Esophagus (tissue), 2 donors: ENCODE measurements around the gene DACT3. TPM values are rescaled to one million over a fixed set of nuclear protein-coding genes. Genes with fewer than 3 reads are reported as not detected.

ENCODE experiments used
- H3K27ac ChIP-seq, 2 donors: one replicate each; pipeline ENCODE4 v1.5.1; 2013; ENCODE audit warnings: low read depth in 2 of 2, mild to moderate bottlenecking in 2 of 2, inconsistent platforms in 1 of 2, low read length in 1 of 2, moderate library complexity in 1 of 2
- H3K27me3 ChIP-seq, 2 donors: one replicate each; pipeline ENCODE4 v1.6.1; 2013; ENCODE audit warnings: low read length in 2 of 2, control low read depth in 1 of 2, mild to moderate bottlenecking in 1 of 2; ENCODE audit not compliant: insufficient read depth in 2 of 2, control insufficient read depth in 1 of 2
- H3K36me3 ChIP-seq, 2 donors: one replicate each; pipeline ENCODE4 v1.6.1; 2013; ENCODE audit warnings: low read length in 1 of 2; ENCODE audit not compliant: control insufficient read depth in 2 of 2, insufficient read depth in 2 of 2
- H3K4me1 ChIP-seq, 2 donors: one replicate each; pipeline ENCODE4 v1.6.1; 2013; ENCODE audit warnings: low read length in 1 of 2; ENCODE audit not compliant: control insufficient read depth in 2 of 2, insufficient read depth in 2 of 2
- H3K4me3 ChIP-seq, 2 donors: one replicate each; pipeline ENCODE4 v1.5.1; 2013; ENCODE audit warnings: low read length in 2 of 2, mild to moderate bottlenecking in 2 of 2, low read depth in 1 of 2, moderate library complexity in 1 of 2
- H3K9me3 ChIP-seq, 2 donors: one replicate each; pipeline ENCODE4 v1.6.1; 2013; ENCODE audit warnings: mild to moderate bottlenecking in 2 of 2, low read depth in 1 of 2, low read length in 1 of 2, moderate library complexity in 1 of 2; ENCODE audit not compliant: control insufficient read depth in 2 of 2, insufficient read depth in 1 of 2
- WGBS, 2 donors: extraction: QIAGEN DNeasy Blood & Tissue Kit; methylation state at CpG; one replicate each; pipeline ENCODE4 v1.1.7; 2013; 5-methylcytosine and 5-hydroxymethylcytosine counted together
- polyA plus RNA-seq, 2 donors: library from polyadenylated mRNA; stranded (reverse); fragments of 200-250 nt; gene quantifications; one replicate each; pipeline ENCODE4 v1.2.3, GENCODE V29; 2013
- donor health status: healthy with polysubstance abuse.
- donor health status: Bipolar disorder and iron deficiency.

Gene DACT3
- 1 to 10 TPM; 1.1 to 3.2 TPM for polyA plus RNA-seq

GRCh38 chr19:46661020-46661731, at the start of gene DACT3:
DACT3 (minus strand) TSS chr19:46661182; CDS start chr19:46661064, 118 bp downstream.
- Histone ChIP-seq H3K9me3 (no peaks in the 10 kb centered on the region), H3K4me1 (peaks cover 0 to 7% of the 10 kb centered on the region in 2 donors), H3K27ac (peak within 1 kb of the TSS; percentile 47 to 82), H3K36me3 (no peaks in the 10 kb centered on the region), H3K27me3 (peaks cover 0 to 6% of the 10 kb centered on the region in 2 donors), H3K4me3 (peak within 1 kb of the TSS; percentile 43 to 50)
- WGBS, 2 donors = 0 to 1% methylated on average over 41 to 61 of the region's 61 CpGs

GRCh38 chr19:46710687-46711086, 49.7 kb upstream of the DACT3 start:
- Histone ChIP-seq H3K36me3 (peaks cover 0 to 22% of the 10 kb centered on the region in 2 donors), H3K4me3 (no peak overlapping the region), H3K9me3 (no peaks in the 10 kb centered on the region), H3K4me1 (no peaks in the 10 kb centered on the region), H3K27ac (no peak overlapping the region), H3K27me3 (no peaks in the 10 kb centered on the region)
- whole genome bisulfite sequencing, 2 donors = 85 to 88% methylated on average over 25 of the region's 25 CpGs

GRCh38 chr19:46704379-46705076, 43.5 kb upstream of the DACT3 start:
- peaks cover 8 to 36% of the 10 kb centered on the region in 2 donors for H3K36me3 ChIP-seq

GRCh38 chr19:46700704-46701103, 39.7 kb upstream of the DACT3 start:
- H3K27ac ChIP-seq = no peak overlapping the region
- H3K9me3 ChIP-seq = no peaks in the 10 kb centered on the region
- peaks cover 20 to 47% of the 10 kb centered on the region in 2 donors for H3K36me3 ChIP-seq
- H3K27me3 ChIP-seq = no peaks in the 10 kb centered on the region
- H3K4me3 ChIP-seq = no peak overlapping the region
- WGBS, 2 donors = 87 to 90% methylated on average over 13 of the region's 13 CpGs
- peaks cover 0 to 4% of the 10 kb centered on the region in 2 donors for H3K4me1 ChIP-seq

More at GRCh38 chr19:46704379-46705076, 43.5 kb upstream of the DACT3 start:
- WGBS, 2 donors = 37 to 44% methylated on average over 18 to 21 of the region's 21 CpGs
- no peak overlapping the region for H3K27ac ChIP-seq
- H3K9me3 ChIP-seq = no peaks in the 10 kb centered on the region
- H3K4me1 ChIP-seq = no peaks in the 10 kb centered on the region
- no peak overlapping the region for H3K4me3 ChIP-seq
- no peaks in the 10 kb centered on the region for H3K27me3 ChIP-seq

GRCh38 chr19:46698395-46699321, 37.7 kb upstream of the DACT3 start:
- H3K27ac ChIP-seq = no peak overlapping the region
- H3K9me3 ChIP-seq = no peaks in the 10 kb centered on the region
- WGBS, 2 donors = 94 to 96% methylated on average over 11 of the region's 11 CpGs
- H3K4me3 ChIP-seq = no peak overlapping the region
- no peaks in the 10 kb centered on the region for H3K27me3 ChIP-seq
- H3K36me3 ChIP-seq = peaks cover 19 to 49% of the 10 kb centered on the region in 2 donors
- H3K4me1 ChIP-seq = peaks cover 0 to 4% of the 10 kb centered on the region in 2 donors

GRCh38 chr19:46697204-46697960, 36.4 kb upstream of the DACT3 start:
- Histone ChIP-seq H3K9me3 (no peaks in the 10 kb centered on the region), H3K27ac (peak overlapping the region in 1 of 2 donors; percentile 44), H3K4me3 (no peak overlapping the region), H3K27me3 (no peaks in the 10 kb centered on the region), H3K4me1 (peaks cover 0 to 4% of the 10 kb centered on the region in 2 donors), H3K36me3 (peaks cover 23 to 59% of the 10 kb centered on the region in 2 donors)
- WGBS, 2 donors = 23 to 40% methylated on average over 39 of the region's 39 CpGs

GRCh38 chr19:46696866-46697203, 35.9 kb upstream of the DACT3 start:
- Histone ChIP-seq H3K27ac (peak overlapping the region in 1 of 2 donors; percentile 27), H3K9me3 (no peaks in the 10 kb centered on the region), H3K4me3 (no peak overlapping the region), H3K27me3 (no peaks in the 10 kb centered on the region), H3K4me1 (peaks cover 0 to 4% of the 10 kb centered on the region in 2 donors), H3K36me3 (peaks cover 26 to 64% of the 10 kb centered on the region in 2 donors)
- WGBS, 2 donors = 82 to 84% methylated on average over 9 of the region's 9 CpGs

- Histone ChIP-seq H3K4me3 (no peak overlapping the region), H3K9me3 (no peaks in the 10 kb centered on the region), H3K27ac (no peak overlapping the region), H3K4me1 (peaks cover 0 to 4% of the 10 kb centered on the region in 2 donors), H3K36me3 (peaks cover 32 to 66% of the 10 kb centered on the region in 2 donors), H3K27me3 (no peaks in the 10 kb centered on the region)
- 95% methylated on average over 10 of the region's 10 CpGs for WGBS, 2 donors
Observed at GRCh38 chr19:46696052-46696451, 35.1 kb upstream of the DACT3 start.
